ENCODE data around the gene CCM2L.

Gene CCM2L

GRCh38 chr20:32062776-32063170 is 52.5 kb downstream of the CCM2L start:
- peak; percentile 38 for DNase-seq

GRCh38 chr20:32063695-32064094 is 53.5 kb downstream of the CCM2L start:
- no peak for DNase-seq

- DNase-seq = no peak
These were observed 54.4 kb downstream of the CCM2L start for GRCh38 chr20:32064667-32065066.

- no peak for DNase-seq
These were observed 57.1 kb downstream of the CCM2L start for GRCh38 chr20:32067234-32067821.

- DNase-seq = no peak
These were observed 57.9 kb downstream of the CCM2L start for GRCh38 chr20:32068174-32068573.

GRCh38 chr20:32069711-32070110 is 59.5 kb downstream of the CCM2L start:
- DNase-seq = no peak

- no peak for DNase-seq
These were observed 60.0 kb downstream of the CCM2L start for GRCh38 chr20:32070282-32070681.

- no peak for DNase-seq
These were observed 60.5 kb downstream of the CCM2L start for GRCh38 chr20:32070690-32071213.

- DNase-seq = no peak
These were observed 61.3 kb downstream of the CCM2L start for GRCh38 chr20:32071395-32072167.

GRCh38 chr20:32072168-32072750 is 62.0 kb downstream of the CCM2L start:
- DNase-seq = no peak

GRCh38 chr20:32075534-32075933 is 65.3 kb downstream of the CCM2L start:
- DNase-seq = no peak

- DNase-seq = no peak
These were observed 67.0 kb downstream of the CCM2L start for GRCh38 chr20:32077190-32077589.

- no peak for DNase-seq
These were observed 68.1 kb downstream of the CCM2L start for GRCh38 chr20:32078322-32078721.

GRCh38 chr20:32078791-32079190 is 68.6 kb downstream of the CCM2L start:
- DNase-seq = no peak

- DNase-seq = no peak
These were observed 69.4 kb downstream of the CCM2L start for GRCh38 chr20:32079655-32080109.

GRCh38 chr20:32080783-32081182 is 70.5 kb downstream of the CCM2L start:
- no peak for DNase-seq

All from CD4-positive, alpha-beta T cell treated with Interleukin-21 for 1 hour (primary cell).